C4-2B (cell line): ENCODE results near the gene PML.

Experiments
- ZFX ChIP-seq: fragments of 450-650 bp; IDR thresholded peaks from 2 replicates; pipeline ENCODE4 v1.6.1; 2017
- TF ChIP-seq, protein P1 (sequence below): fragments of 450-650 bp; conservative IDR thresholded peaks from 2 replicates; pipeline ENCODE4 v1.5.1; 2017; ENCODE audit warnings: mild to moderate bottlenecking

DNA sequence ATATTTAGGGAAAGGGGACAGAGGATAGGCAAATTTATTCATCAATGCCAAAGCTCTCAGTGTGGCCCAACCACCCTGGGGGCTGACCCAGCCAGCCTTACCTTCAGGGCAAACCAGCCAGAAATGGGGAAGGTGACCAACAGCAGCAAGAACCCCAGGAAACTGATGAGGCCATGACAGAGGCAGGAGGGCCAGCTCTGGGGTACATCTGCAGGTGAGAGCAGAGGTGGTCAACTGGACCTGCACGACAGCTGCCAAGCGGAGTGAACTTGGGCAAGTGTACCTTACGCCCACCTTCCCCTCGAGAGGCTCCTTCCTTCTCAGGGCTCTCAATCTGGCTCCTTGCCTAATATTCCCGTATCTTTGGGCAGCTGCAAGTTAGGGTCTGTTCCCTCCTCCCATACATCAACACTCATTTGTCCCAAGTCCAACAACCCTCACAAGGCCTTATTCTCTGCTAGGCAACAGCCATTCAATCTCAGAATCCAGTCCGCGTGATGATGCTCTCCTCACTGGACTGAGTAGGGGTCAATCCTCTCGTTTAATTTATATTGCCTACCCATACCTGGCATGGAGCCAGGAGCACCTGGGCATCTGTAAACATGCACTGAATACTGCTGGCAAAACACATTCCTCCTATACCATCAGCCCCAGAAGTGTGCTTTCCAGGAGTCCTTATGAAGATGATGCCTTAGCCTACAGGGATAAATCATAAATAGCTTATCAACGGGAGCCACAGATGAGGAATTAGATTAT is 4.1 kb upstream of the PML start:
- TF ChIP-seq, protein P1, sequence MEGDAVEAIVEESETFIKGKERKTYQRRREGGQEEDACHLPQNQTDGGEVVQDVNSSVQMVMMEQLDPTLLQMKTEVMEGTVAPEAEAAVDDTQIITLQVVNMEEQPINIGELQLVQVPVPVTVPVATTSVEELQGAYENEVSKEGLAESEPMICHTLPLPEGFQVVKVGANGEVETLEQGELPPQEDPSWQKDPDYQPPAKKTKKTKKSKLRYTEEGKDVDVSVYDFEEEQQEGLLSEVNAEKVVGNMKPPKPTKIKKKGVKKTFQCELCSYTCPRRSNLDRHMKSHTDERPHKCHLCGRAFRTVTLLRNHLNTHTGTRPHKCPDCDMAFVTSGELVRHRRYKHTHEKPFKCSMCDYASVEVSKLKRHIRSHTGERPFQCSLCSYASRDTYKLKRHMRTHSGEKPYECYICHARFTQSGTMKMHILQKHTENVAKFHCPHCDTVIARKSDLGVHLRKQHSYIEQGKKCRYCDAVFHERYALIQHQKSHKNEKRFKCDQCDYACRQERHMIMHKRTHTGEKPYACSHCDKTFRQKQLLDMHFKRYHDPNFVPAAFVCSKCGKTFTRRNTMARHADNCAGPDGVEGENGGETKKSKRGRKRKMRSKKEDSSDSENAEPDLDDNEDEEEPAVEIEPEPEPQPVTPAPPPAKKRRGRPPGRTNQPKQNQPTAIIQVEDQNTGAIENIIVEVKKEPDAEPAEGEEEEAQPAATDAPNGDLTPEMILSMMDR, result no peak
- TF ChIP-seq ZFX, result no peak
